Measurements from ENCODE around the gene GLB1L2. TPM values are rescaled to one million over a fixed set of nuclear protein-coding genes. Genes with fewer than 3 reads are reported as not detected.
"Not testable (repeated sequence)": the region's sequence is repeated elsewhere in the genome, so short reads cannot be mapped to it uniquely, and the experiment has no call there.

The GLB1L2 gene
- total and polyA plus RNA-seq, 7 donors, result 4.2 to 108 (median 30.8) TPM

DNA sequence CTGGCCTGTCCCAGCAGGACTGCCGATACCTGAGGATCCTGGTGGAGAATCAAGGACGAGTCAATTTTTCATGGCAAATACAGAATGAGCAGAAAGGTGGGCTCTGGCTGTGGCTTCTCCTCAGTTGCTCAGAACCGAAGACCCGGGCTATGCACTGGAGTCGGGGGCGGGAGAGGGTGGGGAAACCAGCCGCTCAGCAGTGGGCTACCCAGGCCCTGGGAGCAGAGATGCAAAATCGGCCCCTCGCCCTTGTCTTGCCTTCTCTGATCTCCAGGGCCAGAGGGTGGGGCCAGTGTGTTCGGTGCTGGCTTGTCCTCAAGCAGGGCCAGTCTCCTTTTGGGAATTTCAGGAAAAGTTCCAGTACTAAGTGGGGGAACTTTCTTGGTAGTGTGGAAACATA is 18.4 kb upstream of the GLB1L2 start:
- TF ChIP-seq, protein P1, sequence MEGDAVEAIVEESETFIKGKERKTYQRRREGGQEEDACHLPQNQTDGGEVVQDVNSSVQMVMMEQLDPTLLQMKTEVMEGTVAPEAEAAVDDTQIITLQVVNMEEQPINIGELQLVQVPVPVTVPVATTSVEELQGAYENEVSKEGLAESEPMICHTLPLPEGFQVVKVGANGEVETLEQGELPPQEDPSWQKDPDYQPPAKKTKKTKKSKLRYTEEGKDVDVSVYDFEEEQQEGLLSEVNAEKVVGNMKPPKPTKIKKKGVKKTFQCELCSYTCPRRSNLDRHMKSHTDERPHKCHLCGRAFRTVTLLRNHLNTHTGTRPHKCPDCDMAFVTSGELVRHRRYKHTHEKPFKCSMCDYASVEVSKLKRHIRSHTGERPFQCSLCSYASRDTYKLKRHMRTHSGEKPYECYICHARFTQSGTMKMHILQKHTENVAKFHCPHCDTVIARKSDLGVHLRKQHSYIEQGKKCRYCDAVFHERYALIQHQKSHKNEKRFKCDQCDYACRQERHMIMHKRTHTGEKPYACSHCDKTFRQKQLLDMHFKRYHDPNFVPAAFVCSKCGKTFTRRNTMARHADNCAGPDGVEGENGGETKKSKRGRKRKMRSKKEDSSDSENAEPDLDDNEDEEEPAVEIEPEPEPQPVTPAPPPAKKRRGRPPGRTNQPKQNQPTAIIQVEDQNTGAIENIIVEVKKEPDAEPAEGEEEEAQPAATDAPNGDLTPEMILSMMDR (IDR thresholded peaks at IDR 0.05), result no peak
- TF ChIP-seq POLR2A (IDR thresholded peaks at IDR 0.05) (no peak), POLR2AphosphoS5 (IDR thresholded peaks at IDR 0.05) (no peak), EP300 (IDR thresholded peaks at IDR 0.05) (no peak)
- no peak overlapping the region for H3K4me3 ChIP-seq
- no peaks in the 10 kb centered on the region for H3K36me3 ChIP-seq
- 91 to 92% methylated on average over 10 of the region's 10 CpGs for WGBS, 2 donors
- no peaks in the 10 kb centered on the region for H3K27me3 ChIP-seq
- H3K27ac ChIP-seq, result no peak overlapping the region
- H3K4me1 ChIP-seq, result no peaks in the 10 kb centered on the region
- H3K9me3 ChIP-seq, result peaks cover 0 to 6% (median 0%) of the 10 kb centered on the region in 4 donors
- DNase-seq, result no peak
- intact Hi-C loops (cut with DNase I), result no loop called here

DNA sequence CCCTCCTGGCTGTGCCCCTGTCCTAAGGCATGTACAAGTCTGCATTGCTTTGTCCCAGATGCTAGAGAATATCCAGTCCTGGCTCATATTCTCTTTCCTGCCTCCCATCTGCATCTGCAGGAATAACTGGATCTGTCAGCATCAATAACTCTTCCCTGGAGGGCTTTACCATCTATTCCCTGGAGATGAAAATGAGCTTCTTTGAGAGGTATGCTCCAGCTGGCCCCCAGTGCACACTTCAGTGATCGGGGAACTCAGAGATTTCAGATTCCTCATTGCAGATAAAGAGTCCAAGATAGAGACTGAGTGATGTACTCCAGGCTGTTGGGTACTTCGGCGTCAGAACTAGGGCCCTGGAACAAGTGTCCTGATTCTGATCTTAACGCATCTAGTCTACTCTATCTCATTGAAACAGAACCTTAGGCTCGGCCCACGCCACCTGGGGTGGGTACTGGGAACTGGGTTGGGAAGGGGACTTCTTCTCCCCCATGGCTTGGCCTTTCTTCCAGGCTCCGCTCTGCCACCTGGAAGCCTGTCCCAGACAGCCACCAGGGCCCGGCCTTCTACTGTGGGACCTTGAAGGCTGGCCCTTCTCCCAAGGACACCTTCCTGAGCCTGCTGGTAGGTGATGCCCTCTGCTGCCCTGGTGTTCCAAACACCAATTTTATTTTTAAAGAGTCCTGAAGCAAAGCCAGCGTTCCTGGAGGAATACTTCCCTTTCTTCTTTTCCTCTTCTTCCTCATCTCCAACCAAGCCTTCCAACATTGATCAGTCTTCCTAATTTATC is 17.8 kb upstream of the GLB1L2 start:
- TF ChIP-seq POLR2AphosphoS5 (IDR thresholded peaks at IDR 0.05), result no peak
- TF ChIP-seq EP300 (IDR thresholded peaks at IDR 0.05), result no peak
- TF ChIP-seq, protein P1 (IDR thresholded peaks at IDR 0.05), result no peak
- TF ChIP-seq POLR2A (IDR thresholded peaks at IDR 0.05), result no peak

DNA sequence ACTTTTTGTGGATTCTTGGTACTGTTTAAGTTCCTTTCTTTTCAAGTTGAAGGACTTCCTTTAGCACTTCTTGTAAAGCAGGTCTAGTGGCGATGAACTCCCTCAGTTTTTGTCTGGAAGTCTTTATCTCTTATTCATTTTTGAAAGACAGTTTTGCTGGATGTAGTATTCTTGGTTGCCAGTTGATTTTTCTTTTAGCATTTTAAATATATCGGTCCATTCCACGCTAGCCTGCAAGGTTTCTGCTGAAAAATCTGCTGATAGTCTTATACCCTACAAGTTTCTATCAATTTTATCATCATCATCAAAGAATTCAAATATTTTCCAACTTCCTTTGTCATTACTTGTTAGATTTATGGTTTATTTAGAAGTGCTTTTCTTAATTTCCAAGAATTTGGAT is 14.7 kb upstream of the GLB1L2 start:
- Histone ChIP-seq H3K9me3 (peaks cover 0 to 6% (median 0%) of the 10 kb centered on the region in 4 donors), H3K4me1 (no peaks in the 10 kb centered on the region), H3K27me3 (no peaks in the 10 kb centered on the region), H3K27ac (no peak overlapping the region), H3K4me3 (no peak overlapping the region), H3K36me3 (no peaks in the 10 kb centered on the region)
- TF ChIP-seq POLR2AphosphoS5 (IDR thresholded peaks at IDR 0.05) (no peak), POLR2A (IDR thresholded peaks at IDR 0.05) (no peak), EP300 (IDR thresholded peaks at IDR 0.05) (no peak)
- TF ChIP-seq, protein P1 (IDR thresholded peaks at IDR 0.05), result no peak
- intact Hi-C loops (cut with DNase I), result no loop called here
- WGBS, 2 donors, result 95 to 96% methylated on average over 3 of the region's 3 CpGs
- DNase-seq, result no peak

More for the DNA sequence above, 17.8 kb upstream of the GLB1L2 start:
- intact Hi-C loops (cut with DNase I), result no loop called here
- Histone ChIP-seq H3K36me3 (no peaks in the 10 kb centered on the region), H3K4me3 (no peak overlapping the region), H3K4me1 (no peaks in the 10 kb centered on the region), H3K27me3 (no peaks in the 10 kb centered on the region), H3K27ac (no peak overlapping the region), H3K9me3 (peaks cover 0 to 6% (median 0%) of the 10 kb centered on the region in 4 donors)
- DNase-seq, result peak; percentile 40
- 84 to 91% methylated on average over 9 of the region's 9 CpGs for WGBS, 2 donors

- 68 to 90% methylated on average over 2 of the region's 2 CpGs for WGBS, 2 donors
- H3K27me3 ChIP-seq; DNase-seq; H3K9me3 ChIP-seq; H3K36me3 ChIP-seq; H3K4me3 ChIP-seq; intact Hi-C loops (cut with DNase I); H3K27ac ChIP-seq; H3K4me1 ChIP-seq: not testable (repeated sequence)
Measured at GRCh38 chr11:134321373-134321772, 10.4 kb upstream of the GLB1L2 start.

DNA sequence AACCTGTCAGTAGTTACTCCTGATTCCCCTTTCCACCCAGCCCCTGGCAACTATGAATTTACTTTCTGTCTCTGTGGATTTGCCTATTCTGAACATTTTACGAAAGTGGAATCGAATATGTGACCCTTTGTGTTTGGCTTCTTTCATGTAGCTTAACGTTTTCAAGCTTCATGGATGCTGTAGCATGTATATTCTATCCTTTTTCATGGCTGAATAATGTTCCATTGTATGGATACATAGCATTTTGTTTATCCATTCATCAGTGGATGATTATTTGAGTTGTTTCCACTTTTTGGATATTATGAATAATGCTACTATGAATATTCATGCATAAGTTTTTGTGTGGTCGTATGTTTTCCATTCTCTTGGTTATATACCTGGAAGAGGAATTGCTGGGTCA is 9.2 kb upstream of the GLB1L2 start:
- Histone ChIP-seq H3K9me3 (no peaks in the 10 kb centered on the region), H3K4me1 (peaks cover 0 to 8% (median 0%) of the 10 kb centered on the region in 4 donors), H3K27ac (no peak overlapping the region), H3K36me3 (no peaks in the 10 kb centered on the region), H3K27me3 (no peaks in the 10 kb centered on the region), H3K4me3 (no peak overlapping the region)
- TF ChIP-seq, protein P1 (IDR thresholded peaks at IDR 0.05), result no peak
- no peak for TF ChIP-seq POLR2A (IDR thresholded peaks at IDR 0.05)
- TF ChIP-seq POLR2AphosphoS5 (IDR thresholded peaks at IDR 0.05), result no peak
- no peak for TF ChIP-seq EP300 (IDR thresholded peaks at IDR 0.05)
- 85 to 92% methylated on average over 4 of the region's 4 CpGs for WGBS, 2 donors
- DNase-seq, result no peak
- intact Hi-C loops (cut with DNase I), result no loop called here

Data from sigmoid colon (tissue), 7 donors.